Astrocyte (in vitro differentiated cells and primary cell): Measurements from ENCODE around the gene NEK7.

Experiments
- CTCF ChIP-seq: IDR thresholded peaks from 2 replicates; pipeline ENCODE4 v1.5.1; 2011; ENCODE audit warnings: low read depth, mild to moderate bottlenecking, inconsistent platforms, low read length, moderate library complexity; ENCODE audit not compliant: insufficient read depth
- EZH2 ChIP-seq: IDR thresholded peaks from 2 replicates; pipeline ENCODE4 v1.6.1; 2012; ENCODE audit warnings: mild to moderate bottlenecking, low read length, inconsistent platforms; ENCODE audit not compliant: insufficient read depth

GRCh38 chr1:198171667-198172540 lies 15.1 kb downstream of the NEK7 start:
- TF ChIP-seq CTCF: no peak
- no peak for TF ChIP-seq EZH2
